ENCODE results near the gene PIK3IP1. TPM values are rescaled to one million over a fixed set of nuclear protein-coding genes. Genes with fewer than 3 reads are reported as not detected.

The PIK3IP1 gene
- total RNA-seq, 1 experiment from 2014 or later, result 6.2 TPM

DNA sequence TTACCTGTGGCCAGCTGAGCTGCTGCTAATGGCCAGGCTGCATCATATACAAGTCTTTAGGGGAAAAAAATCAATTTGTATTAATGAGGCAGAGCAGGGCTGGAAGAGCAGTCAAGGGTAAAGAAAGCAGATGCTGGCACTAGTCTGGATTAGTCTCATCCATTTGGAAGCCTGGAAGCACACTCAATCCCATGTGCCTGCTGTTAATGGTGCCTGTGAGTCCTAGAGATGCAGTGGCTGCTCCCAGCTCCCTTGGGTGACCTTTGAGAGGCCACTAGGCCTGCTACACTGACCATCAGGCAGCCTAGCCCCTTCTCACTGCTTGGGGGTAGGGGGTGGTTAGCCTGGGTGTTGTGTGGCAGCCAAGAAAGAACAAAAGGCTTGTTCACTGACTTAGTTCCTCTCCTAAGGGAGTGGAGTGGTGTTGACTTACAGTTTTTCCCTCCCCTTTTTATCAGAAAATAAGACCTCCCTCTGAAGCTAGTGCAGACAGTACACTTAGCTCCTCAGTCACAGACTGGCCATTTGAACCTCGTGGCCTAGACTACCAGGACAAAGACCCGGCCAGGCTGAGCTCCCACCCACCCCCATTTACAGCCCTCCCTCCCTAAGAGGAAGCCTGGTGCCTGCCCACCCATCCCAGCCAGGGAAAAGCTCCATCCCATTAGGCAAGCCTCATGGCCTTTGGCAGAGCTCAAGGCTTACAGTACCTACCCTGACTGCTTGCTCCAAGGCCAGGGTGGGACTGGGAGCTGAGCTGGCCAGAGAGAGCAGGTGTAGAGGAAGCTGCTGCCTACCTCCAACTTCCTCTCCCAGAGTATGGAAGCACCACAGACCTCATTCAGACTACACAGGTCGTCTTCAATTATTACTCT is 7.8 kb downstream of the PIK3IP1 start:
- no peak for TF ChIP-seq CTCF (IDR thresholded peaks at IDR 0.05; ENCODE audit: unreplicated experiment)
- H3K4me3 Mint-ChIP-seq (ENCODE audit: low read depth, unreplicated experiment), result no peak overlapping the region
- BruUV-seq (replicated peaks), result no TSS peak
- peaks cover 10% of the 10 kb centered on the region for H3K4me1 Mint-ChIP-seq (ENCODE audit: low read depth, unreplicated experiment)
- no peaks in the 10 kb centered on the region for H3K27me3 Mint-ChIP-seq (ENCODE audit: unreplicated experiment)
- no peak overlapping the region for H3K27ac Mint-ChIP-seq (ENCODE audit: unreplicated experiment)
- intact Hi-C loops (cut with micrococcal nuclease; ENCODE audit: unreplicated experiment), result no loop called here
- CTCF ChIA-PET, result interaction anchor here (1.3 to 1.5 kb wide), 2 partner anchors 8 to 12 kb away, joined by 3 to 6 read pairs; partner anchors contain the start of gene PIK3IP1
- no peak for DNase-seq
- H3K36me3 Mint-ChIP-seq (ENCODE audit: insufficient read depth, unreplicated experiment), result peaks cover 13% of the 10 kb centered on the region
- no peaks in the 10 kb centered on the region for H3K9me3 Mint-ChIP-seq (ENCODE audit: low read depth, unreplicated experiment)

GRCh38 chr22:31282748-31283468 is 9.4 kb downstream of the PIK3IP1 start:
- no TSS peak for BruUV-seq (replicated peaks)
- no peak for TF ChIP-seq CTCF (IDR thresholded peaks at IDR 0.05; ENCODE audit: unreplicated experiment)
- Mint-ChIP-seq H3K4me1 (ENCODE audit: low read depth, unreplicated experiment) (peaks cover 10% of the 10 kb centered on the region), H3K4me3 (ENCODE audit: low read depth, unreplicated experiment) (no peak overlapping the region), H3K9me3 (ENCODE audit: low read depth, unreplicated experiment) (no peaks in the 10 kb centered on the region), H3K27me3 (ENCODE audit: unreplicated experiment) (no peaks in the 10 kb centered on the region), H3K36me3 (ENCODE audit: insufficient read depth, unreplicated experiment) (peaks cover 18% of the 10 kb centered on the region), H3K27ac (ENCODE audit: unreplicated experiment) (no peak overlapping the region)
- CTCF ChIA-PET, result interaction anchor here (0.6 to 0.7 kb wide), 3 partner anchors 12 to 132 kb away, joined by 3 to 9 read pairs (median 3); no protein-coding TSS in a partner anchor
- intact Hi-C loops (cut with micrococcal nuclease; ENCODE audit: unreplicated experiment), result no loop called here
- DNase-seq, result no peak

DNA sequence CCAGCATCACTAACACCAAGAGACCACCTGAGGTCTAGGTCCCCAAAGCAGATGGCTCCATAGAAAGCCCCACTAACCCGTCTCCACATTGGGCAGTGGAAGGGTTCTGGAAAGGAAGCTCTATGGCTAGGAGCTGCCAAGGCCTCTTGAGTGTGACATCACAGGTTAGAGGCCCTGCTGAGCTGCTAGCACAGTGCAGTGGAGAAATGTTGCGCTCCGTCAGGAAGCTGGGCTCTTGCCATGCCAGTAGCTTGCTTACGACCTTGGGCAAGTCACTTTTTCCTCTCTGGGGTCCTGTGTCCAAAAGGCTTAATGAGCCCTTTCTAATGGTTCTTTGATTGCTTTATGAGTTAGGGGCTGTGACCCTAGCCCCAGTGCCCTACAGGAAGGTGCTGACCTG is 10.6 kb downstream of the PIK3IP1 start:
- no peak for TF ChIP-seq CTCF (IDR thresholded peaks at IDR 0.05; ENCODE audit: unreplicated experiment)
- CTCF ChIA-PET, result interaction anchor here (1.2 kb wide), 1 partner anchor 9 kb away, joined by 3 read pairs; no protein-coding TSS in a partner anchor
- no TSS peak for BruUV-seq (replicated peaks)
- Mint-ChIP-seq H3K27ac (ENCODE audit: unreplicated experiment) (no peak overlapping the region), H3K36me3 (ENCODE audit: insufficient read depth, unreplicated experiment) (peaks cover 16% of the 10 kb centered on the region), H3K4me1 (ENCODE audit: low read depth, unreplicated experiment) (peaks cover 10% of the 10 kb centered on the region), H3K4me3 (ENCODE audit: low read depth, unreplicated experiment) (no peak overlapping the region), H3K9me3 (ENCODE audit: low read depth, unreplicated experiment) (no peaks in the 10 kb centered on the region), H3K27me3 (ENCODE audit: unreplicated experiment) (no peaks in the 10 kb centered on the region)
- intact Hi-C loops (cut with micrococcal nuclease; ENCODE audit: unreplicated experiment), result no loop called here
- no peak for DNase-seq

DNA sequence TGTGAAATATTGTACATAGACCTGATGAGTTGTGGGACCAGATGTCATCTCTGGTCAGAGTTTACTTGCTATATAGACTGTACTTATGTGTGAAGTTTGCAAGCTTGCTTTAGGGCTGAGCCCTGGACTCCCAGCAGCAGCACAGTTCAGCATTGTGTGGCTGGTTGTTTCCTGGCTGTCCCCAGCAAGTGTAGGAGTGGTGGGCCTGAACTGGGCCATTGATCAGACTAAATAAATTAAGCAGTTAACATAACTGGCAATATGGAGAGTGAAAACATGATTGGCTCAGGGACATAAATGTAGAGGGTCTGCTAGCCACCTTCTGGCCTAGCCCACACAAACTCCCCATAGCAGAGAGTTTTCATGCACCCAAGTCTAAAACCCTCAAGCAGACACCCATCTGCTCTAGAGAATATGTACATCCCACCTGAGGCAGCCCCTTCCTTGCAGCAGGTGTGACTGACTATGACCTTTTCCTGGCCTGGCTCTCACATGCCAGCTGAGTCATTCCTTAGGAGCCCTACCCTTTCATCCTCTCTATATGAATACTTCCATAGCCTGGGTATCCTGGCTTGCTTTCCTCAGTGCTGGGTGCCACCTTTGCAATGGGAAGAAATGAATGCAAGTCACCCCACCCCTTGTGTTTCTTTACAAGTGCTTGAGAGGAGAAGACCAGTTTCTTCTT is 12.3 kb downstream of the PIK3IP1 start:
- DNase-seq, result no peak
- CTCF ChIA-PET, result interaction anchor here (1.0 kb wide), 1 partner anchor 33 kb away, joined by 3 read pairs; no protein-coding TSS in a partner anchor
- intact Hi-C loops (cut with micrococcal nuclease; ENCODE audit: unreplicated experiment), result no loop called here
- no TSS peak for BruUV-seq (replicated peaks)
- H3K4me1 Mint-ChIP-seq (ENCODE audit: low read depth, unreplicated experiment), result peaks cover 19% of the 10 kb centered on the region
- H3K36me3 Mint-ChIP-seq (ENCODE audit: insufficient read depth, unreplicated experiment), result peaks cover 20% of the 10 kb centered on the region
- no peak overlapping the region for H3K27ac Mint-ChIP-seq (ENCODE audit: unreplicated experiment)
- H3K9me3 Mint-ChIP-seq (ENCODE audit: low read depth, unreplicated experiment), result no peaks in the 10 kb centered on the region
- no peaks in the 10 kb centered on the region for H3K27me3 Mint-ChIP-seq (ENCODE audit: unreplicated experiment)
- no peak overlapping the region for H3K4me3 Mint-ChIP-seq (ENCODE audit: low read depth, unreplicated experiment)
- no peak for TF ChIP-seq CTCF (IDR thresholded peaks at IDR 0.05; ENCODE audit: unreplicated experiment)
